VCaP (cell line): ENCODE data around the gene KIFC1.
"Not testable (repeated sequence)": the region's sequence is repeated elsewhere in the genome, so short reads cannot be mapped to it uniquely, and the experiment has no call there.

ENCODE experiments used
- H3K27ac ChIP-seq: fragments of 450-650 bp; 2 replicates; pipeline ENCODE4 v1.5.1; 2017
- TF ChIP-seq, protein P1 (sequence below): fragments of 450-650 bp; conservative IDR thresholded peaks from 2 replicates; pipeline ENCODE4 v1.5.1; 2017; ENCODE audit warnings: mild to moderate bottlenecking, moderate library complexity

KIFC1 gene

DNA sequence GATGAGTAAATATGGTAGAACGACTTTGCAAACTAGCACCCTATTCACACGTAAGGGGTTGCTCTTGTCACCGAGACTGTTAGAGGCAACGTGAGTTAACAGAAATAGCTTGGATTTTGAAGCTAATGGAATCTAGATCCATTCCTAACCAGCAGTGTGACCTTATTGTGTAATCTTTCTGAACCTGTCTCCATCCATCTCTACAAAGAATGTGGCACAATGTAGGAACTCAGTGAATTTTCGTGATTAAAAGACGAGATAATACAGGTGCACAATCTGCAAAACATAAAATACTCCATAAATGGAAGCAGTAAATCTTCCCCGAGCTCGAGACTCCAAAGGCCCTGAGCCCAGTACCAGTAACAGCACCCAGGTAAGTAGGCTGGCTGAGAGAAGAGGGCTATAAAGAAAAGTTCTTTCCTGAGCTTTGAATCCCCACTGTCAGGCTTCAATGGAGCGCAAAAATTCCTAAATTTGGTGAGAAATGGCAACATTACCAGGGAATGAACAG lies 801 bp upstream of the KIFC1 start:
- H3K27ac ChIP-seq = peak overlapping the region; percentile 89
- TF ChIP-seq, protein P1, sequence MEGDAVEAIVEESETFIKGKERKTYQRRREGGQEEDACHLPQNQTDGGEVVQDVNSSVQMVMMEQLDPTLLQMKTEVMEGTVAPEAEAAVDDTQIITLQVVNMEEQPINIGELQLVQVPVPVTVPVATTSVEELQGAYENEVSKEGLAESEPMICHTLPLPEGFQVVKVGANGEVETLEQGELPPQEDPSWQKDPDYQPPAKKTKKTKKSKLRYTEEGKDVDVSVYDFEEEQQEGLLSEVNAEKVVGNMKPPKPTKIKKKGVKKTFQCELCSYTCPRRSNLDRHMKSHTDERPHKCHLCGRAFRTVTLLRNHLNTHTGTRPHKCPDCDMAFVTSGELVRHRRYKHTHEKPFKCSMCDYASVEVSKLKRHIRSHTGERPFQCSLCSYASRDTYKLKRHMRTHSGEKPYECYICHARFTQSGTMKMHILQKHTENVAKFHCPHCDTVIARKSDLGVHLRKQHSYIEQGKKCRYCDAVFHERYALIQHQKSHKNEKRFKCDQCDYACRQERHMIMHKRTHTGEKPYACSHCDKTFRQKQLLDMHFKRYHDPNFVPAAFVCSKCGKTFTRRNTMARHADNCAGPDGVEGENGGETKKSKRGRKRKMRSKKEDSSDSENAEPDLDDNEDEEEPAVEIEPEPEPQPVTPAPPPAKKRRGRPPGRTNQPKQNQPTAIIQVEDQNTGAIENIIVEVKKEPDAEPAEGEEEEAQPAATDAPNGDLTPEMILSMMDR = no peak

DNA sequence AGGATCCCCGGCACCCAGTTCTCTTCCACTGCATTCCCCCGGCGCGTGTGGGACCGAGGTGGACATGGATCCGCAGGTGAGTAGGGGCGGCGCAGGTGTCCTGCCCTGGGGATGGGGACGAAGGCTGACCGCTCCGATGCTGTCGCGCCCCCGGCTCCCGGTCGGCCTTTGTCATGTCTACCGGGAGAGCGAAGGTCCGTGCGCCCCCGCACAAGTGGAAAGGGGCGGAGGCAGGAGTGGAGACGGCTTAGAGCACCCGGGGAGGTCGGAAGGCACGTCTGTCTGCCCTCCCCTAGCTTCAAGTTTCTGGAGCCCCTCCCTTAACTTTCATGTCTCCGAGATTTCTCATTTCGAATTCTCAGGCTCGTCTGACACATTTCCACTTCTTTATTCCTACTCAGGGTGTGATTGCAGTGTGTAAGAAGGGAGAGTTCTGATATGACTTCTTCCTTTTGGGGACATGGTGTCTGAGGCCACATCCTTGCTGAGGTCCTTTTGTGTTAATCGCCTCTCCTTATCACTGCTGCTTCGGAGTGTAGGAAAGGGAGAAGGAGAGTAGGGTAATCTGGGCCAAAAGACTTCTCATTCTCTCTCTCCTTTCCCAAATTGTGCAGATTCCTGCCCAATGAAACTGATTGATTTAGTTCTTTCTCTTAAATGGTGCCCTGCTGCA lies 435 bp downstream of the KIFC1 start:
- peak overlapping the region; percentile 89 for H3K27ac ChIP-seq
- TF ChIP-seq, protein P1 = no peak

DNA sequence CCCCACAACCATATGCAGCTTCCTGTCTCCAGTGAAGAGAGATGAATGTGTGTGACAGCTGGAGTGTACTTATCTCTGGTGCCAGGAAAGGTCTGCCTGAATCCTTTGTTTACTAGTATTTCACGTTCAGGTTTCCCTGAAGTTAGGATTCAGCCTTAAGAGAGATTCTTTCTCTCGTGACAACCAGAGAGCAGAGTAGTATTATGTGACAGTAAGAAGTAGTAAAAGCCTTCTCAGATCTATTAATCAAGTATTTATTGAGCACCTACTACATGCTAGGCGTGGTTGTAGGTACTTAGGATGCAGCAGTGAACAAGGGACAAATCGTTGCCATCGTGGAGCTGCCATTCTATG lies 949 bp downstream of the KIFC1 start:
- peak overlapping the region; percentile 89 for H3K27ac ChIP-seq
- TF ChIP-seq, protein P1 = no peak

DNA sequence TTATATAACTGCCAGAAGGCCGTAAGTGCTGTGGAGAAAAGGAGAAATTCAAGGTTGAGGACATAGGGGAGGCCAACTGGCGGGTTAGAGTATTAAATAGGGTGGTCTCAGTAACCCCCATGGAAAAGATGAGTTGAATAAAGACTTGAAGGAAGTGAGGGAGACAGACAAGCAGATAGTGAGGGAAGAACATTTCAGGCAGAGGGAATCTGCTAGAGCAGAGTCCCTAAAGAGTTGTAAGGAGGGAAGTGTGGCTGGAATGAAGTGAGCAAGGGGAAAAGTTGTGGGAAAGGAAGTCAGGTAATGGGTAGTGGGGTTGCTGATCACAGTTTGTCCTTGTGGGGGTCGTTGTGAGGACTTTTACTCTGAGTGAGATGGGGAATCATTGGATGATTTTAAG lies 1.4 kb downstream of the KIFC1 start:
- H3K27ac ChIP-seq = peak overlapping the region; percentile 89
- TF ChIP-seq, protein P1 = no peak

DNA sequence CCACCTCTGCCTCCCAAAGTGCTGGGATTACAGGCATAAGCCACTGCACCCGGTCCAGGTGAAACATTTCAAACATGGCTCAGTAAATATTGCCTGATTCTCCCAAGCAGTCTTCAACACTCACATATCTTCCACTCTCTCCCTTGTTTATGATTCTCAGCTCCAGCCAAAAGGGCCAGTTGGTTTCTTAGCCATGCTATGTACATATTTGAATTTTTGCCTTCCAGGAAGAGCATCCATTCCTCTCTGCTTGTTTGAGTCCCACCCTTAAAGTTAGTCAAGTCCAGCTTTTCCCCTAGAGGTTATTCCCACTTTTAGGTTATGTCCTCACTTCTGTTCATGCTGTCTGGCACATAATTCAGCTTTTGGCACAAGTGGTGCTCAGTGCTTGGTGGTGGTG lies 5.9 kb downstream of the KIFC1 start:
- no peak overlapping the region for H3K27ac ChIP-seq

DNA sequence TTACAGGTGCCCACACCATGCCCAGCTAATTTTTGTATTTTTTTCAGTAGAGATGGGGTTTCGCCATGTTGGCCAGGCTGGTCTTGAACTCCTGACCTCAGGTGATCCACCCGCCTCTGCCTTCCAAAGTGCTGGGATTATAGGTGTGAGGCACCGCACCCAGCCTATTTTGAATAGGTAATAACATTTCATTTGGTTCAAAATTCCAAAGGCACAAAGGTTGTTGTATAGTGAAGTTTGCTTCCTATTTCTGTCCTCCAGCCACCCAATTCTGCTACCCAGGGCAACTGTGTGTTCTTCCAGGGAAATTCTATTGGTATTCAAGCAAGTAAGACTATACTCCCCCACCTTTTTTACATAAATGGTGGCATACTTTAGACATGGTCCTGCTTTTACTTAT lies 7.0 kb downstream of the KIFC1 start:
- not testable (repeated sequence) for H3K27ac ChIP-seq

More for the DNA sequence above, 5.9 kb downstream of the KIFC1 start:
- TF ChIP-seq, protein P1 = no peak

DNA sequence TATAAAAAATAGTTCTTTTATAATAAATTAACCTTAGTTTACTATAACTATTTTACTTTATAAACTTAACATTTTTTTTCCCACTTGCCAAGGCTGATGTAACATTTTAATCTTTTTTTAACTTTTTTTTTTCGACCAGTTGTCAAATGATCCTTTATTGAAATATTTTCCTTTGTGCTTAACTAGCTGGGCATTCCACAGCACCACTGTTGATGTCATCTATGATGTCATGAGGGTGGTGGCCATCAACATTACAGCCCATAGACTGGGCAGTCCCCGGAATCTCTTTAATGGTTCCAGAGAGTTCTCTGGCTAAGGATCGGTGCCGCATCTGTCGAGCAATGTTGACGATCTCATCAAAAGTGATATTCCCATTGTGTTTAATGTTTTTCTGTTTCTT lies 8.3 kb downstream of the KIFC1 start:
- H3K27ac ChIP-seq = not testable (repeated sequence)

DNA sequence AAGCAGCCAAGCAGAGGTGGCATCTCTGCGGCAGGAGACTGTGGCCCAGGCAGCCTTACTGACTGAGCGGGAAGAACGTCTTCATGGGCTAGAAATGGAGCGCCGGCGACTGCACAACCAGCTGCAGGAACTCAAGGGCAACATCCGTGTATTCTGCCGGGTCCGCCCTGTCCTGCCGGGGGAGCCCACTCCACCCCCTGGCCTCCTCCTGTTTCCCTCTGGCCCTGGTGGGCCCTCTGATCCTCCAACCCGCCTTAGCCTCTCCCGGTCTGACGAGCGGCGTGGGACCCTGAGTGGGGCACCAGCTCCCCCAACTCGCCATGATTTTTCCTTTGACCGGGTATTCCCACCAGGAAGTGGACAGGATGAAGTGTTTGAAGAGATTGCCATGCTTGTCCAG lies 13.3 kb downstream of the KIFC1 start:
- TF ChIP-seq, protein P1 = no peak
- peak overlapping the region; percentile 95 for H3K27ac ChIP-seq
